T follicular helper cell (primary cell): ENCODE results near the gene RASD1.

Experiments
- DNase-seq: peaks from one replicate; pipeline ENCODE4 v3.0.0-alpha.2; 2020; ENCODE audit warnings: low read depth

The RASD1 gene

GRCh38 chr17:17510456-17511292, 14.5 kb upstream of the RASD1 start:
- no peak for DNase-seq

GRCh38 chr17:17509601-17510425, 13.6 kb upstream of the RASD1 start:
- DNase-seq, result no peak

GRCh38 chr17:17508646-17509591, 12.7 kb upstream of the RASD1 start:
- no peak for DNase-seq

GRCh38 chr17:17508019-17508535, 11.9 kb upstream of the RASD1 start:
- DNase-seq, result no peak

GRCh38 chr17:17507465-17508011, 11.3 kb upstream of the RASD1 start:
- DNase-seq, result no peak

GRCh38 chr17:17506893-17507464, 10.8 kb upstream of the RASD1 start:
- no peak for DNase-seq

- no peak for DNase-seq
These were observed 10.1 kb upstream of the RASD1 start for GRCh38 chr17:17506181-17506741.

GRCh38 chr17:17505610-17506171, 9.5 kb upstream of the RASD1 start:
- no peak for DNase-seq

GRCh38 chr17:17505151-17505550, 9.0 kb upstream of the RASD1 start:
- no peak for DNase-seq

GRCh38 chr17:17504341-17505140, 8.3 kb upstream of the RASD1 start:
- no peak for DNase-seq

GRCh38 chr17:17503566-17504130, 7.5 kb upstream of the RASD1 start:
- no peak for DNase-seq

- DNase-seq, result no peak
These were observed 6.8 kb upstream of the RASD1 start for GRCh38 chr17:17502741-17503565.

- no peak for DNase-seq
These were observed 4.9 kb upstream of the RASD1 start for GRCh38 chr17:17500999-17501605.

- no peak for DNase-seq
These were observed 3.4 kb upstream of the RASD1 start for GRCh38 chr17:17499402-17500145.

- no peak for DNase-seq
These were observed 2.6 kb upstream of the RASD1 start for GRCh38 chr17:17498606-17499301.

GRCh38 chr17:17497845-17498520, 1.8 kb upstream of the RASD1 start:
- DNase-seq, result no peak
